Epithelial cell of proximal tubule (primary cell): ENCODE results near the gene UHRF1. TPM values are rescaled to one million over a fixed set of nuclear protein-coding genes. Genes with fewer than 3 reads are reported as not detected.

Experiments
- DNase-seq: peaks from one replicate; pipeline ENCODE4 v3.0.0-alpha.2; 2011; ENCODE audit warnings: low read depth
- H3K4me3 ChIP-seq: 2 replicates; pipeline ENCODE4 v1.5.1; 2011; ENCODE audit warnings: low read depth, mild to moderate bottlenecking, low read length
- total RNA-seq: library from RNA; depleted of rRNA; stranded (reverse); fragments of >200 nt; gene quantifications from 2 replicates; pipeline ENCODE4 v1.2.3, GENCODE V29; 2015
- TF ChIP-seq, protein P1 (sequence below): conservative IDR thresholded peaks from 2 replicates; pipeline ENCODE4 v1.5.1; 2012; ENCODE audit warnings: low read depth, mild to moderate bottlenecking, low read length

The UHRF1 gene
- total RNA-seq, 1 donor from 2014 or later: 81.5 TPM

DNA sequence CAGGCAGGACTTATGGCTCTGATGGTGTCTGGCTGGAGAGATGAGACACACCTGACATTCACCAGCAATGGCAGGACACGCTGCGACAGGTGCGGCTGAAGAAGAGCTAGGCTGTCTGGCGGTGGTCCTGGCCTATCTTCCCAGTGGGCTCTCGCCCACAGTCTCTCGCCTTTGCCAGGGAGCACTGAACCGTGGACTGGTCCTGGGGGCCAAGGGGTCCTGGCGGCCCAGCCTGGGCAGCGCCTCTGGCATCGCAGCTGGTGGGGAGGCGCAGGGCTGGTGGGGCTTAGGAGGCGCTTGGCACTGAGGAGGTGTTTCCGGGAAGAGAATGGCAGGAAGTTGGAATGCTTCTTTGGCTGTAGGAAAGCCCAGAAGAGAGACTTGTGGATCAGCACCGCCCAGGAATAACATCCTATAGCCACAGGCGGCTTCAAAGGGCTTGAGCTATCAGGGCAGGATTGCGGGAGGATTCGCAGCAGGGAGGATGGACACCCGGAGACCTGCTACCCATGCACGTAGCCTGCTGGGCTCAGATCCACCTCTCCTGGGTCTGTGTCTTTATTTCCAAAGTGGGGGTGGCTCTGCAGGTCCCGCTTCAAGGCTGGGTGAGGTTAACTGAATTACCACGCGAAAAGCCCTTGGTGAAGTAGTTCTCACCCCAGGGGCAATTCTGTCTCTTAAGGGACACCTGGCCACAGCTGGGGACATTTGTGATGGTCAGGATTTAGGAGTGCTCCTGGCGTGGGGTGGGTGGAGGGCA is 74.2 kb downstream of the UHRF1 start:
- H3K4me3 ChIP-seq: no peak overlapping the region
- TF ChIP-seq, protein P1, sequence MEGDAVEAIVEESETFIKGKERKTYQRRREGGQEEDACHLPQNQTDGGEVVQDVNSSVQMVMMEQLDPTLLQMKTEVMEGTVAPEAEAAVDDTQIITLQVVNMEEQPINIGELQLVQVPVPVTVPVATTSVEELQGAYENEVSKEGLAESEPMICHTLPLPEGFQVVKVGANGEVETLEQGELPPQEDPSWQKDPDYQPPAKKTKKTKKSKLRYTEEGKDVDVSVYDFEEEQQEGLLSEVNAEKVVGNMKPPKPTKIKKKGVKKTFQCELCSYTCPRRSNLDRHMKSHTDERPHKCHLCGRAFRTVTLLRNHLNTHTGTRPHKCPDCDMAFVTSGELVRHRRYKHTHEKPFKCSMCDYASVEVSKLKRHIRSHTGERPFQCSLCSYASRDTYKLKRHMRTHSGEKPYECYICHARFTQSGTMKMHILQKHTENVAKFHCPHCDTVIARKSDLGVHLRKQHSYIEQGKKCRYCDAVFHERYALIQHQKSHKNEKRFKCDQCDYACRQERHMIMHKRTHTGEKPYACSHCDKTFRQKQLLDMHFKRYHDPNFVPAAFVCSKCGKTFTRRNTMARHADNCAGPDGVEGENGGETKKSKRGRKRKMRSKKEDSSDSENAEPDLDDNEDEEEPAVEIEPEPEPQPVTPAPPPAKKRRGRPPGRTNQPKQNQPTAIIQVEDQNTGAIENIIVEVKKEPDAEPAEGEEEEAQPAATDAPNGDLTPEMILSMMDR: no peak
- no peak for DNase-seq

DNA sequence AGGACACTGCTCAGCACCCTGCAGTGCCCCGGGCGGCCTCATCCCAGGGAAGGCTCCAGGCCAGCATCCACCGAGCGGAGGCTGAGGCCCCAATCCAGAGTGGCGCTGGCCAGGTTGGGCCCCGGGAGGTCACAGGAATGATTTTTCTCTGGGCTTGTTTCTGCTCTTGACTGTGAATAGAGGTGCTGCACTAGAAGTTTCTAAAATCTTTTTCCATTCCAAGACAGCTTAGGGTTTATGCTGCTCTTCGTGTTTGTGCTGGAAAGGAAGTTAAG is 74.7 kb downstream of the UHRF1 start:
- no peak for DNase-seq
- H3K4me3 ChIP-seq: no peak overlapping the region
- TF ChIP-seq, protein P1: no peak

GRCh38 chr19:4984438-4984990 is 75.2 kb downstream of the UHRF1 start:
- H3K4me3 ChIP-seq: no peak overlapping the region
- TF ChIP-seq, protein P1: no peak
- no peak for DNase-seq

DNA sequence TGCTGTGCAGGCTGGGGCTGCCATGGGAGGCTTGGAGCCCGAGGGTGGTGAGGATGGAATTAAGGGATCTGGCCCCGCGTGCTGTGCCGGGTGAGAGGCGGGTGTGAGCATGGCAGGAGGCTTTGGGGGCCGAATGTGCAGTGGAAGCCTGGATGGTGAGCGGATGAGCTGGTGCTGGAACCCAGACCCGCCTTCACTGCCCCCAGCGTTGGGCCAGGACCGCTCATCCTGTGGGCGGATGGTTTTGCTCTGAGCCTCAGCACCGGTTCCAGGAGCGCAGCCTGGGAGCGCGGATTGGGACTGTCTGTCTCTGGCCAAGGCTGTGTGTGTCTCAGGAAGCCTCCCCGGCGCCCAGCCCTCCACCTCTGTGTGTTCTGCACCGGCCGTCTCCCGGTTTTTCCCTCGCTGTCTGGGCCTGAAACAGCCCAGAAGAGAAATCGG is 76.3 kb downstream of the UHRF1 start:
- no peak for DNase-seq
- H3K4me3 ChIP-seq: no peak overlapping the region
- TF ChIP-seq, protein P1: no peak

DNA sequence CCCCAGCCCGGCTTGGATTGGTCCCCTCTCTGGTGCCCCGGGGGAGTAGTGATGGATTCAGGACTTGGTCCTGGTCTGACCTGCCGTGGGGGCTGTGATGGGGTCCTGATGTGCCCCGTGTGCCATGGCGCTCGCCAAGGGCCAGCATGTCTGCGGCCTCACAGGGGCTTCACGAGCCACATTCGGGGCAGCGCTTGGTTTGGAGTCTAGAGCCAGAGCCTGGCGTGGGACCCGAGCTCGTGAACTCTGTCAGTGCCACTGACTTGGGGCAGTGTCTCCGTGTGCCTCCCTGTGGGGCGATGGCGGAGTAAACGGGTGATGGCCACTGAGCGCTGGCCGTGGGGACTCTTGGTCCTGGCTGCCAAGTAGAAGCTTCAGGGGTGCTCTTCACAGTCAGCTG is 76.8 kb downstream of the UHRF1 start:
- TF ChIP-seq, protein P1: no peak
- no peak overlapping the region for H3K4me3 ChIP-seq
- no peak for DNase-seq

DNA sequence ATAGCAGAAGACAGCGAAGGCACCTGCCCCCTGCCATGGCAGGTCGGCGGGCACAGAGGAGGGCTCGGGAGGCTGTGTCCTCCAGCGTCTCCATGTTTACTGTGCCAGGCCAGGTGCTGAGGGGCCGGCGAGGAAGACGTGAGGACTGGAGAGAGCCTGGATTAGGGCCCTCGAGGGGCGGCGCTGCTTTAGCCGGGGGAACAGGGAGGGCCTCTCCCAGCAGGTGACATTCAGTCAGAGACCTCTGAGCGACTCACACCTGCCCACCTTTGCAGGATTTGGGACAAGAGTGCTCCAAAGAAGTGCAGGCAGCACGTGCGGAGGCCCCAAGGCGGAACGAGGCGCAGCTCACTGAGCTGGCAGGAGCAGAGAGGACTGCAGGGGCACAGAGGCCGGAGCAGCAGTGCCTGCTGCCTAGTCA is 77.2 kb downstream of the UHRF1 start:
- no peak for DNase-seq
- H3K4me3 ChIP-seq: no peak overlapping the region
- TF ChIP-seq, protein P1: no peak

- no peak for DNase-seq
- H3K4me3 ChIP-seq: no peak overlapping the region
- TF ChIP-seq, protein P1: no peak
Observed at GRCh38 chr19:4987256-4987655, 78.0 kb downstream of the UHRF1 start.
